H7 (cell line): ENCODE measurements around the gene GRPR. TPM values are rescaled to one million over a fixed set of nuclear protein-coding genes. Genes with fewer than 3 reads are reported as not detected.

Experiments used
- DNase-seq: peaks from one replicate; pipeline ENCODE4 v3.0.0; 2012
- H3K27me3 ChIP-seq: 2 replicates; pipeline ENCODE4 v1.6.0; 2011; ENCODE audit warnings: mild to moderate bottlenecking, low read length; ENCODE audit not compliant: control insufficient read depth, insufficient read depth
- H3K36me3 ChIP-seq: replicated peaks from 2 replicates; pipeline ENCODE4 v1.5.1; 2011; ENCODE audit warnings: low read length; ENCODE audit not compliant: control insufficient read depth, insufficient read depth
- H3K4me3 ChIP-seq: 2 replicates; pipeline ENCODE4 v1.5.1; 2011; ENCODE audit warnings: low read depth, mild to moderate bottlenecking, control low read depth, low read length, moderate library complexity; ENCODE audit not compliant: insufficient read depth
- total RNA-seq: library from RNA; depleted of rRNA; stranded (reverse); fragments of >200 nt; shearing (Covaris generic); gene quantifications from 2 replicates; pipeline ENCODE4 v1.2.3, GENCODE V29; 2014; rRNA removed

GRPR gene
- 3.9 and 10.9 TPM in 2 replicates for total RNA-seq

- H3K4me3 ChIP-seq, result peak within 1 kb of the TSS; percentile 50; the same call in 1 of the 2 replicates
- DNase-seq, result peak; percentile 44
- H3K36me3 ChIP-seq, result peaks cover 10% of the 10 kb centered on the region
- H3K27me3 ChIP-seq, result no peaks in the 10 kb centered on the region
Observed at GRCh38 chrX:16123222-16123786, at the start of gene GRPR. TSS of gene GRPR (plus strand) at chrX:16123565. CDS start at chrX:16123954, 389 bp downstream.

- no peaks in the 10 kb centered on the region for H3K36me3 ChIP-seq
- DNase-seq, result no peak
- H3K27me3 ChIP-seq, result no peaks in the 10 kb centered on the region
- no peak overlapping the region for H3K4me3 ChIP-seq
Observed at GRCh38 chrX:16075087-16075486, 48.3 kb upstream of the GRPR start.

GRCh38 chrX:16076834-16077233, 46.5 kb upstream of the GRPR start:
- Histone ChIP-seq H3K4me3 (no peak overlapping the region), H3K27me3 (no peaks in the 10 kb centered on the region), H3K36me3 (no peaks in the 10 kb centered on the region)
- no peak for DNase-seq

- no peaks in the 10 kb centered on the region for H3K27me3 ChIP-seq
- H3K4me3 ChIP-seq, result no peak overlapping the region
- DNase-seq, result no peak
Observed at GRCh38 chrX:16077811-16078210, 45.6 kb upstream of the GRPR start.

GRCh38 chrX:16081357-16081756, 42.0 kb upstream of the GRPR start:
- no peak for DNase-seq
- no peak overlapping the region for H3K4me3 ChIP-seq
- H3K27me3 ChIP-seq, result no peaks in the 10 kb centered on the region
- H3K36me3 ChIP-seq, result no peaks in the 10 kb centered on the region

More at GRCh38 chrX:16077811-16078210, 45.6 kb upstream of the GRPR start:
- no peaks in the 10 kb centered on the region for H3K36me3 ChIP-seq

- Histone ChIP-seq H3K36me3 (no peaks in the 10 kb centered on the region), H3K27me3 (no peaks in the 10 kb centered on the region), H3K4me3 (no peak overlapping the region)
- no peak for DNase-seq
Observed at GRCh38 chrX:16082470-16083085, 40.8 kb upstream of the GRPR start.

GRCh38 chrX:16087076-16087475, 36.3 kb upstream of the GRPR start:
- no peaks in the 10 kb centered on the region for H3K36me3 ChIP-seq
- no peaks in the 10 kb centered on the region for H3K27me3 ChIP-seq
- H3K4me3 ChIP-seq, result no peak overlapping the region
- no peak for DNase-seq

GRCh38 chrX:16089086-16089485, 34.3 kb upstream of the GRPR start:
- H3K36me3 ChIP-seq, result no peaks in the 10 kb centered on the region
- H3K4me3 ChIP-seq, result no peak overlapping the region
- no peak for DNase-seq
- H3K27me3 ChIP-seq, result no peaks in the 10 kb centered on the region

GRCh38 chrX:16096141-16096540, 27.2 kb upstream of the GRPR start:
- H3K36me3 ChIP-seq, result no peaks in the 10 kb centered on the region
- H3K4me3 ChIP-seq, result no peak overlapping the region
- no peaks in the 10 kb centered on the region for H3K27me3 ChIP-seq
- DNase-seq, result no peak

- H3K36me3 ChIP-seq, result no peaks in the 10 kb centered on the region
- H3K4me3 ChIP-seq, result no peak overlapping the region
- no peak for DNase-seq
- H3K27me3 ChIP-seq, result no peaks in the 10 kb centered on the region
Observed at GRCh38 chrX:16100673-16101072, 22.7 kb upstream of the GRPR start.

GRCh38 chrX:16101581-16101980, 21.8 kb upstream of the GRPR start:
- no peak overlapping the region for H3K4me3 ChIP-seq
- no peak for DNase-seq
- no peaks in the 10 kb centered on the region for H3K27me3 ChIP-seq
- H3K36me3 ChIP-seq, result no peaks in the 10 kb centered on the region

GRCh38 chrX:16103625-16104024, 19.7 kb upstream of the GRPR start:
- no peaks in the 10 kb centered on the region for H3K27me3 ChIP-seq
- H3K36me3 ChIP-seq, result no peaks in the 10 kb centered on the region
- no peak for DNase-seq
- H3K4me3 ChIP-seq, result no peak overlapping the region

- DNase-seq, result no peak
- Histone ChIP-seq H3K27me3 (no peaks in the 10 kb centered on the region), H3K36me3 (no peaks in the 10 kb centered on the region), H3K4me3 (no peak overlapping the region)
Observed at GRCh38 chrX:16112428-16112827, 10.9 kb upstream of the GRPR start.

GRCh38 chrX:16113978-16114565, 9.3 kb upstream of the GRPR start:
- Histone ChIP-seq H3K27me3 (no peaks in the 10 kb centered on the region), H3K36me3 (no peaks in the 10 kb centered on the region), H3K4me3 (no peak overlapping the region)
- no peak for DNase-seq

GRCh38 chrX:16114611-16115010, 8.8 kb upstream of the GRPR start:
- Histone ChIP-seq H3K27me3 (no peaks in the 10 kb centered on the region), H3K4me3 (no peak overlapping the region), H3K36me3 (no peaks in the 10 kb centered on the region)
- DNase-seq, result no peak
